PC-9 (cell line): ENCODE data around the gene ERBB4. TPM values are rescaled to one million over a fixed set of nuclear protein-coding genes. Genes with fewer than 3 reads are reported as not detected.

Source experiments
- BruUV-seq: library from RNA; stranded (reverse); fragments of 400-500 nt; replicated peaks from 2 replicates; lab custom pipeline; 2021; lab: Mats Ljungman, UMichigan
- CTCF ChIA-PET: fragments of 300-600 bp; sonication (Branson Sonifier 250); formaldehyde crosslinking; loops from one replicate; lab custom pipeline; 2022; ENCODE audit warnings: antibody characterized with exemption; lab: Charles Lee
- POLR2A ChIA-PET: fragments of 300-600 bp; sonication (Branson Sonifier 250); formaldehyde crosslinking; loops from one replicate; lab custom pipeline; 2022; ENCODE audit warnings: antibody characterized with exemption; ENCODE audit not compliant: unreplicated experiment; lab: Charles Lee
- DNase-seq, 2 experiments: peaks; one replicate each; pipeline versions ENCODE4 v3.0.0 to v3.0.0-alpha.2; 2015 to 2022; ENCODE audit warnings: mixed read lengths in 1 of 2
- H2AFZ ChIP-seq: fragments of 200-600 bp; sonication (generic); 2 replicates; pipeline ENCODE4 v1.8.1; 2017; ENCODE audit warnings: antibody characterized with exemption
- H3F3A ChIP-seq: fragments of 200-600 bp; sonication (generic); 2 replicates; pipeline ENCODE4 v1.8.1; 2017; ENCODE audit warnings: antibody characterized with exemption, mild to moderate bottlenecking, low read depth; ENCODE audit not compliant: insufficient read depth
- H3K27ac ChIP-seq: fragments of 200-600 bp; sonication (generic); 2 replicates; pipeline ENCODE4 v1.6.1; 2016; ENCODE audit warnings: mixed run types
- H3K27me3 ChIP-seq: fragments of 200-600 bp; sonication (generic); 2 replicates; pipeline ENCODE4 v1.6.1; 2016; ENCODE audit warnings: low read depth, mixed run types; ENCODE audit not compliant: insufficient read depth
- H3K36me3 ChIP-seq: fragments of 200-600 bp; sonication (generic); 2 replicates; pipeline ENCODE4 v1.6.1; 2016; ENCODE audit warnings: low read depth, mixed run types
- H3K4me1 ChIP-seq: fragments of 200-600 bp; sonication (generic); replicated peaks from 2 replicates; pipeline ENCODE4 v1.6.1; 2016; ENCODE audit warnings: mixed run types; ENCODE audit not compliant: insufficient read depth
- H3K4me2 ChIP-seq: fragments of 200-600 bp; sonication (generic); 2 replicates; pipeline ENCODE4 v1.6.1; 2017; ENCODE audit warnings: mixed run types
- H3K4me3 ChIP-seq: fragments of 200-600 bp; sonication (generic); 2 replicates; pipeline ENCODE4 v1.6.1; 2016; ENCODE audit warnings: mixed run types
- H3K79me2 ChIP-seq: fragments of 200-600 bp; sonication (generic); 2 replicates; pipeline ENCODE4 v1.6.1; 2017; ENCODE audit warnings: low read depth, mixed run types
- H3K9me2 ChIP-seq: fragments of 200-600 bp; sonication (generic); 2 replicates; pipeline ENCODE4 v1.8.1; 2017; ENCODE audit warnings: mild to moderate bottlenecking; ENCODE audit not compliant: insufficient read depth
- H3K9me3 ChIP-seq: fragments of 200-600 bp; sonication (generic); 2 replicates; pipeline ENCODE4 v1.8.1; 2016; ENCODE audit warnings: low read depth; ENCODE audit not compliant: insufficient read depth
- H4K20me1 ChIP-seq: fragments of 200-600 bp; sonication (generic); 2 replicates; pipeline ENCODE4 v1.8.1; 2017; ENCODE audit not compliant: insufficient read depth
- CTCF ChIP-seq: fragments of 200-600 bp; sonication (generic); conservative IDR thresholded peaks from 2 replicates; pipeline ENCODE4 v1.6.1; 2017; ENCODE audit warnings: mixed run types, antibody characterized with exemption, mild to moderate bottlenecking, moderate library complexity
- EZH2 ChIP-seq: fragments of 200-600 bp; sonication (generic); IDR thresholded peaks from 2 replicates; pipeline ENCODE4 v1.8.0; 2017; ENCODE audit warnings: antibody characterized with exemption, low read depth
- intact Hi-C: fragments of 100-400 bp; cut with micrococcal nuclease; formaldehyde crosslinking; loops from one replicate; pipeline ENCODE4 v1.10.0; 2022; ENCODE audit not compliant: unreplicated experiment
- total RNA-seq: library from RNA; stranded (reverse); gene quantifications from 2 replicates; pipeline ENCODE4 v1.2.3, GENCODE V29; 2021

The ERBB4 gene
- total RNA-seq, 1 experiment from 2014 or later, result not detected

- DNase-seq, result no peak
- no peaks in the 10 kb centered on the region for H4K20me1 ChIP-seq
- H3K4me2 ChIP-seq, result no peak overlapping the region
- no peak overlapping the region for H2AFZ ChIP-seq
- no peaks in the 10 kb centered on the region for H3K4me1 ChIP-seq
- no peak overlapping the region for H3K27ac ChIP-seq
- CTCF ChIA-PET, result no interaction called here
- no peaks in the 10 kb centered on the region for H3K9me3 ChIP-seq
- no peak overlapping the region for H3K4me3 ChIP-seq
- no peaks in the 10 kb centered on the region for H3K9me2 ChIP-seq
- no peaks in the 10 kb centered on the region for H3K27me3 ChIP-seq
- POLR2A ChIA-PET, result no interaction called here
- no peaks in the 10 kb centered on the region for H3F3A ChIP-seq
- no peaks in the 10 kb centered on the region for H3K79me2 ChIP-seq
- BruUV-seq, result no TSS peak
- no peak for TF ChIP-seq EZH2
- no peak for TF ChIP-seq CTCF
- intact Hi-C loops, result no loop called here
- H3K36me3 ChIP-seq, result no peaks in the 10 kb centered on the region
Measured at GRCh38 chr2:211812587-211812986, 726.0 kb downstream of the ERBB4 start.

GRCh38 chr2:211802666-211803065, 735.9 kb downstream of the ERBB4 start:
- POLR2A ChIA-PET, result no interaction called here
- CTCF ChIA-PET, result interaction anchor here (0.7 kb wide), 1 partner anchor 482 kb away, joined by 3 read pairs; no protein-coding TSS in a partner anchor

GRCh38 chr2:211800001-211800400, 738.6 kb downstream of the ERBB4 start:
- no peaks in the 10 kb centered on the region for H3F3A ChIP-seq
- H3K36me3 ChIP-seq, result no peaks in the 10 kb centered on the region
- H3K27me3 ChIP-seq, result no peaks in the 10 kb centered on the region
- no peaks in the 10 kb centered on the region for H3K9me3 ChIP-seq
- no peaks in the 10 kb centered on the region for H3K9me2 ChIP-seq
- H4K20me1 ChIP-seq, result no peaks in the 10 kb centered on the region
- no peaks in the 10 kb centered on the region for H3K4me1 ChIP-seq
- no peak overlapping the region for H3K4me2 ChIP-seq
- DNase-seq, result no peak
- intact Hi-C loops, result no loop called here
- no peak overlapping the region for H3K4me3 ChIP-seq
- H2AFZ ChIP-seq, result no peak overlapping the region
- no TSS peak for BruUV-seq
- no peak overlapping the region for H3K27ac ChIP-seq
- POLR2A ChIA-PET, result no interaction called here
- no peaks in the 10 kb centered on the region for H3K79me2 ChIP-seq
- CTCF ChIA-PET, result no interaction called here
- TF ChIP-seq CTCF, result no peak
- no peak for TF ChIP-seq EZH2

More at GRCh38 chr2:211802666-211803065, 735.9 kb downstream of the ERBB4 start:
- DNase-seq, result no peak
- intact Hi-C loops, result no loop called here
- H3K9me3 ChIP-seq, result no peaks in the 10 kb centered on the region
- H3K79me2 ChIP-seq, result no peaks in the 10 kb centered on the region
- H3F3A ChIP-seq, result no peaks in the 10 kb centered on the region
- H3K4me1 ChIP-seq, result no peaks in the 10 kb centered on the region
- no peak for TF ChIP-seq EZH2
- no peak for TF ChIP-seq CTCF
- H2AFZ ChIP-seq, result no peak overlapping the region
- H3K36me3 ChIP-seq, result no peaks in the 10 kb centered on the region
- no peak overlapping the region for H3K4me3 ChIP-seq
- no peaks in the 10 kb centered on the region for H3K9me2 ChIP-seq
- no peaks in the 10 kb centered on the region for H3K27me3 ChIP-seq
- H3K4me2 ChIP-seq, result no peak overlapping the region
- no TSS peak for BruUV-seq
- no peaks in the 10 kb centered on the region for H4K20me1 ChIP-seq
- no peak overlapping the region for H3K27ac ChIP-seq
